T-cell (primary cell): ENCODE data around the gene CGNL1. TPM values are rescaled to one million over a fixed set of nuclear protein-coding genes. Genes with fewer than 3 reads are reported as not detected.

Source experiments
- ATAC-seq, 4 experiments: fragments of 200-7000 bp in 3 of 4; fragments of 150-1000 bp in 1 of 4; cut with Tn5 transposase; replicated peaks in 1 of 4; 1 replicate in 3 of 4; 2 replicates in 1 of 4; pipeline ENCODE4 v1.10.0; 2021; ENCODE audit warnings: moderate library complexity in 3 of 4, mild to moderate bottlenecking in 2 of 4, moderate number of reproducible peaks in 1 of 4
- CTCF ChIA-PET, 2 donors: fragments of 300-600 bp; sonication (Branson Sonifier 250); formaldehyde crosslinking; loops; one replicate each; lab custom pipeline; 2022; ENCODE audit warnings: antibody characterized with exemption in 2 of 2; lab: Charles Lee
- POLR2A ChIA-PET, 2 donors: fragments of 300-600 bp; sonication (Branson Sonifier 250); formaldehyde crosslinking; loops; one replicate each; lab custom pipeline; 2022; ENCODE audit warnings: antibody characterized with exemption in 2 of 2; lab: Charles Lee
- DNase-seq, 35 experiments: peaks; one replicate each; pipeline versions ENCODE4 v3.0.0 to v3.0.0-alpha.2; 2013 to 2023
- H3K27ac ChIP-seq: one replicate; pipeline ENCODE4 v1.5.1; 2013; ENCODE audit warnings: low read length
- H3K27me3 ChIP-seq, 2 experiments: replicated peaks in 1 of 2; 1 replicate in 1 of 2; 2 replicates in 1 of 2; pipeline versions ENCODE4 v1.6.1 to v1.7.0; 2013; ENCODE audit warnings: low read length in 1 of 2, mixed read lengths in 1 of 2; ENCODE audit not compliant: control insufficient read depth in 2 of 2, insufficient read depth in 2 of 2; ENCODE audit errors: extremely low read depth in 1 of 2
- H3K36me3 ChIP-seq, 2 donors: 1 replicate in 1 of 2; 2 replicates in 1 of 2; pipeline versions ENCODE4 v1.6.1 to v1.7.0; 2013; ENCODE audit warnings: low read length in 1 of 2; ENCODE audit not compliant: control insufficient read depth in 2 of 2, insufficient read depth in 1 of 2; ENCODE audit errors: extremely low read depth in 1 of 2
- H3K4me1 ChIP-seq, 2 experiments: 1 replicate in 1 of 2; 2 replicates in 1 of 2; pipeline versions ENCODE4 v1.6.1 to v1.7.0; 2013; ENCODE audit warnings: low read length in 2 of 2, mixed read lengths in 1 of 2; ENCODE audit not compliant: insufficient read depth in 2 of 2, control insufficient read depth in 1 of 2; ENCODE audit errors: extremely low read depth in 1 of 2
- H3K4me3 ChIP-seq, 2 donors: 1 replicate in 1 of 2; 2 replicates in 1 of 2; pipeline versions ENCODE4 v1.5.1 to v1.7.0; 2013; ENCODE audit warnings: mild to moderate bottlenecking in 2 of 2, low read length in 1 of 2, moderate library complexity in 1 of 2; ENCODE audit not compliant: control insufficient read depth in 1 of 2; ENCODE audit errors: extremely low read depth in 1 of 2
- H3K9me3 ChIP-seq: 2 replicates; pipeline ENCODE4 v1.7.0; 2013
- H3K27ac Mint-ChIP-seq, 2 donors: one replicate each; pipeline ENCODE4 v1.8.0; 2020 to 2021; ENCODE audit warnings: mild to moderate bottlenecking in 2 of 2, mixed read lengths in 2 of 2
- H3K27me3 Mint-ChIP-seq, 2 donors: one replicate each; pipeline ENCODE4 v1.8.0; 2021 to 2022; ENCODE audit warnings: mixed read lengths in 2 of 2
- H3K36me3 Mint-ChIP-seq: one replicate; pipeline ENCODE4 v1.8.0; 2021; ENCODE audit warnings: mixed read lengths
- H3K4me1 Mint-ChIP-seq, 3 donors: one replicate each; pipeline ENCODE4 v1.8.0; 2020 to 2022; ENCODE audit warnings: mixed read lengths in 3 of 3, mild to moderate bottlenecking in 1 of 3
- H3K4me3 Mint-ChIP-seq, 3 donors: one replicate each; pipeline ENCODE4 v1.8.0; 2020 to 2022; ENCODE audit warnings: mild to moderate bottlenecking in 3 of 3, mixed read lengths in 3 of 3, moderate library complexity in 3 of 3
- H3K9me3 Mint-ChIP-seq, 3 donors: one replicate each; pipeline ENCODE4 v1.8.0; 2020 to 2022; ENCODE audit warnings: mixed read lengths in 3 of 3
- WGBS: methylation state at CpG from one replicate; pipeline ENCODE4 v1.1.5; 2013; ENCODE audit warnings: missing lambda C conversion rate; ENCODE audit not compliant: insufficient coverage; 5-methylcytosine and 5-hydroxymethylcytosine counted together
- total RNA-seq, 35 experiments: library from RNA in 6 of 35; stranded (reverse) in 6 of 35; fragments of 120-200 nt in 1 of 35; gene quantifications; one replicate each; pipeline versions ENCODE4 v1.2.1 to v1.2.4 and lab custom pipeline; 2013 to 2026

CGNL1 gene
- total RNA-seq, 5 donors from 2014 or later (not counting 1 experiment from before 2014, with no cell fraction given) = 0.13 to 0.18 (median 0.16) TPM; not detected in 2

DNA sequence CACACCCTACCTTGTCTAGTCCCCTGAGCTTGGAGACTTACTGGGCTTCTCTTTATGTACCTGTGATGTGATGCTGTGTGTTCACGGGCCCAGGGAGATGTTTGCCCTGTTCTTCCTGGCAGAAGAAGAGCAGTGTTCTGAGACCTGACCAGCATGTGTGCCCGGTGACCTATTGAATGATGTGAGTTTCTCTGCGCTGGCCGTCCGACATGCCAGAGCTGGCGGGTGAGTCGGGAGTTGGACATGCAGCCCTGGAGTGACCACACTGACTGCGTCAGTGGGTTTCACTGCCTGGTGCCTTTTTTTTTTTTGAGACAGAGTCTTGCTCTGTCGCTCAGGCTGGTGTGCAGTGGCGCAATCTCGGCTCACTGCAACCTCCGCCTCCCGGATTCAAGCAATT is 42.3 kb downstream of the CGNL1 start:
- ATAC-seq (no peak), DNase-seq (no peak)
- Histone ChIP-seq H3K27ac (no peak overlapping the region), H3K36me3 (no peaks in the 10 kb centered on the region), H3K27me3 (peaks cover 0 to 6% of the 10 kb centered on the region in 2 experiments), H3K4me3 (no peak overlapping the region), H3K4me1 (no peaks in the 10 kb centered on the region), H3K9me3 (no peaks in the 10 kb centered on the region)
- ChIA-PET POLR2A (no interaction called here), CTCF (no interaction called here)
- Mint-ChIP-seq H3K4me3 (no peak overlapping the region), H3K4me1 (no peaks in the 10 kb centered on the region), H3K9me3 (no peaks in the 10 kb centered on the region), H3K27ac (no peak overlapping the region), H3K27me3 (peaks cover 9 to 10% of the 10 kb centered on the region in 2 donors), H3K36me3 (no peaks in the 10 kb centered on the region)
- 83% methylated on average over 12 of the region's 13 CpGs for WGBS

DNA sequence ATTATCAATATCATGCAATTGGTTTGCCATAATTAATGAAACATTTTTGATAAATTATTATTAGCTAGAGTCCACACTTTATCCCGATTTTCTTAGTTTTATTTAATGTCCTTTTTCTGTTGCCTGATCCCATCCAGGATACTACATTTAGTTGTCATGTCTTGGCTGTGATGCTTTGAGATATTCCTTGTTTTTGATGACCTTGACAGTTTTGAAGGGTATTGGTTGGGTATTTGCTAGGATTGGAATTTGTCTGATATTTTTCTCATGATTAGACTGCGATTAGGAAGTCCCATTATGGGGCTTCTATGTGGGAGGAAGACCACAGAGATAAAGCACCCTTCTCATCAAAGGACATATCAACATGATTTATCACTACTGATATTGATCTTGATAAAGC is 43.0 kb downstream of the CGNL1 start:
- Histone ChIP-seq H3K4me1 (no peaks in the 10 kb centered on the region), H3K36me3 (no peaks in the 10 kb centered on the region), H3K27ac (no peak overlapping the region), H3K4me3 (no peak overlapping the region), H3K9me3 (no peaks in the 10 kb centered on the region), H3K27me3 (peaks cover 0 to 6% of the 10 kb centered on the region in 2 experiments)
- Mint-ChIP-seq H3K27me3 (peaks cover 10 to 13% of the 10 kb centered on the region in 2 donors), H3K4me1 (no peaks in the 10 kb centered on the region), H3K27ac (no peak overlapping the region), H3K36me3 (no peaks in the 10 kb centered on the region), H3K4me3 (no peak overlapping the region), H3K9me3 (no peaks in the 10 kb centered on the region)
- ATAC-seq = no peak
- POLR2A ChIA-PET = no interaction called here
- no peak for DNase-seq
- WGBS = no CpG with 5 or more reads among the region's 2 CpGs
- CTCF ChIA-PET = no interaction called here

DNA sequence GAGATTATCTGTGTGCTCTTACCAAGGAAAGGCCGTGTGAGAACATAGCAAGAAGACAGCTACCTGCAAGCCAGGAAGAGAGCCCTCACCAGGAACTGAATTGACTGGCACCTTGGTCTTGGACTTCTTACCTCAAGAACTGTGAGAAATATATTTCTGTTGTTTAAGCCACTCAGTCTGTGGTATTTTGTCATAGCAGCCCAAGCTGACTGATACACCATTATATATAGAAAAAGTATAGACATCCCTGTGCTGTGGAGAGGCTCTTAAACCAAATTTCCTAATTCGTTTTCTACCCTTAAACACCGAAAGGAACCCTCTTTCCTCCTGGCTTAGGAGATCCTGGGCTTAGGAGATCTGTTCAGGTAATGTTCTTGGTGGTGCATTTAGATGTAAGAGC is 44.8 kb downstream of the CGNL1 start:
- no peaks in the 10 kb centered on the region for H3K9me3 Mint-ChIP-seq
- H3K27ac Mint-ChIP-seq = no peak overlapping the region
- no peak overlapping the region for H3K4me3 ChIP-seq
- no peaks in the 10 kb centered on the region for H3K4me1 Mint-ChIP-seq
- DNase-seq = no peak
- WGBS = 67% methylated on average over 1 of the region's 3 CpGs
- ChIA-PET POLR2A (no interaction called here), CTCF (no interaction called here)
- no peak for ATAC-seq
- H3K36me3 Mint-ChIP-seq = no peaks in the 10 kb centered on the region
- peaks cover 0 to 10% of the 10 kb centered on the region in 2 experiments for H3K27me3 ChIP-seq
- no peak overlapping the region for H3K27ac ChIP-seq
- H3K9me3 ChIP-seq = no peaks in the 10 kb centered on the region
- no peaks in the 10 kb centered on the region for H3K4me1 ChIP-seq
- H3K27me3 Mint-ChIP-seq = peaks cover 8 to 13% of the 10 kb centered on the region in 2 donors
- H3K36me3 ChIP-seq = no peaks in the 10 kb centered on the region
- no peak overlapping the region for H3K4me3 Mint-ChIP-seq

DNA sequence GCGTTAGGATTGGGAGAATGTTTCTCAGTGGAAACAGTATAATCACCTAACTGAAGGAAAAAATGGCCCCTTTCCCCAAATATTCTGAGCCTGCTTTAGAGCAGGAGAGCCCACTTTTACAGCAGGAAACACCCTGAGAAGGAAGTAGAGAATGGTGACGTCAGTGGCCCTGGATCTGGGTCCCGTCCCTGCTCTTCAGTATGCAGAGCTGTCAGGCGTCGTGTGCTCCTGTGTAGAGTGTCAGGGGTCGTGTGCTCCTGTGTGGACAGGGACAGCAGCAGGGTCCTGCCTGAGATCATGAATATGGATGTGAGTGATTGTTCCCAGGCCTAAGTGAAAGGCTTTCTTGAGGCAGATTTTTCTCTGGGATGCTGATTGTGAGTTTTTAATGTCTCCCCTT is 45.2 kb downstream of the CGNL1 start:
- Mint-ChIP-seq H3K27ac (no peak overlapping the region), H3K4me1 (no peaks in the 10 kb centered on the region), H3K4me3 (no peak overlapping the region), H3K36me3 (no peaks in the 10 kb centered on the region), H3K9me3 (no peaks in the 10 kb centered on the region), H3K27me3 (peaks cover 8 to 13% of the 10 kb centered on the region in 2 donors)
- no peak overlapping the region for H3K27ac ChIP-seq
- ChIA-PET CTCF (no interaction called here), POLR2A (no interaction called here)
- ATAC-seq (no peak), DNase-seq (no peak)
- WGBS = 74% methylated on average over 3 of the region's 6 CpGs
- H3K4me3 ChIP-seq = no peak overlapping the region
- no peaks in the 10 kb centered on the region for H3K36me3 ChIP-seq
- peaks cover 0 to 10% of the 10 kb centered on the region in 2 experiments for H3K27me3 ChIP-seq
- H3K9me3 ChIP-seq = no peaks in the 10 kb centered on the region
- H3K4me1 ChIP-seq = no peaks in the 10 kb centered on the region

- 86% methylated on average over 1 of the region's 2 CpGs for WGBS
- Mint-ChIP-seq H3K27me3 (peaks cover 8 to 13% of the 10 kb centered on the region in 2 donors), H3K4me3 (no peak overlapping the region), H3K9me3 (no peaks in the 10 kb centered on the region), H3K36me3 (no peaks in the 10 kb centered on the region), H3K4me1 (no peaks in the 10 kb centered on the region), H3K27ac (no peak overlapping the region)
- DNase-seq (no peak), ATAC-seq (no peak)
- no peaks in the 10 kb centered on the region for H3K9me3 ChIP-seq
- no peaks in the 10 kb centered on the region for H3K36me3 ChIP-seq
- ChIA-PET POLR2A (no interaction called here), CTCF (no interaction called here)
- H3K4me3 ChIP-seq = no peak overlapping the region
- H3K27ac ChIP-seq = no peak overlapping the region
- H3K4me1 ChIP-seq = no peaks in the 10 kb centered on the region
- peaks cover 0 to 10% of the 10 kb centered on the region in 2 experiments for H3K27me3 ChIP-seq
Observed at GRCh38 chr15:57422113-57422754, 45.9 kb downstream of the CGNL1 start.

DNA sequence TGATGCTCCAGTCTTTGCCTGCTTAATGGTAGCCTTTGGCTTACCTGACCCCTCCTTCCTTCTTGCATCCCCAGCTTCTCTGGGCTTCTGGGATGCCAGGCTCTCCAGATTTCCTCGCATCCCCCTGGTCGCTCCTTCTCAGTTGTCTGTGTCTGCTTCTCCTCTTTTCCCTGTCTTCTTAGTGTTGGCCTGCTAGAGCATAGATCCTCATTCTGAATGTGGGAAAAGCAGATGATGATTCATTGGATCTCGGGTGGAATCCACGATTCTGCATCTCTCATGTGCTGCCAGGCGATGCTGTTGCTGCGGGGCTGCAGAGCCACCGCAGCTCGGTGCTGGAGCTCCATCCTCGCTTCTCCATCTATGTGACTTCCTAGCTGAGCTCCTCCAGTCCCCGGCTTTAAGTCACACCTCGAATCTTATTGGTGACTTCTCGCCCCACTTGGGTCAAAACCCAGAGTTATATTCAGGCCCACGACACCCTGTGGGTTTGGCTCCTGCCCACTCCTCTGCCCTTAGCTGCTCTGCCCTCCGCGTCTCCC is 47.4 kb downstream of the CGNL1 start:
- ChIA-PET CTCF (no interaction called here), POLR2A (no interaction called here)
- Mint-ChIP-seq H3K4me1 (no peaks in the 10 kb centered on the region), H3K27ac (no peak overlapping the region), H3K27me3 (peaks cover 6 to 20% of the 10 kb centered on the region in 2 donors), H3K4me3 (no peak overlapping the region), H3K36me3 (no peaks in the 10 kb centered on the region), H3K9me3 (no peaks in the 10 kb centered on the region)
- 83% methylated on average over 13 of the region's 15 CpGs for WGBS
- ATAC-seq (no peak), DNase-seq (no peak)
- Histone ChIP-seq H3K27me3 (peaks cover 0 to 10% of the 10 kb centered on the region in 2 experiments), H3K27ac (no peak overlapping the region), H3K36me3 (no peaks in the 10 kb centered on the region), H3K4me1 (no peaks in the 10 kb centered on the region), H3K9me3 (no peaks in the 10 kb centered on the region), H3K4me3 (no peak overlapping the region)
